ENCODE measurements around the gene PHF8. TPM values are rescaled to one million over a fixed set of nuclear protein-coding genes. Genes with fewer than 3 reads are reported as not detected.
A peak's percentile ranks its signal among the peaks of the same experiment; 100 is the strongest.

Gene PHF8
- 10 to 100 TPM; 28.5 to 53.5 (median 40.0) TPM for total RNA-seq
- polyA plus RNA-seq: 10 to 100 TPM in 1 of 3 donors, 1 to 10 TPM in 2; 4.8 to 10.2 (median 5.6) TPM
- long read RNA-seq, donor 1: 0 reads
- long read RNA-seq, donor 2: 0 reads

- intact Hi-C loops (cut with DNase I; ENCODE audit: low total_unique reads): loop anchor here (10.0 kb wide), 2 partner anchors 140 to 490 kb away; partner anchors contain the start of genes FAM120C and GNL3L
- no peaks in the 10 kb centered on the region for H3K27me3 ChIP-seq (replicated peaks in 1 of 7)
These were observed at the start of gene PHF8 for GRCh38 chrX:54044126-54044876. PHF8 (minus strand) TSS chrX:54044473; CDS start chrX:54042728, 1,745 bp downstream.

GRCh38 chrX:54093571-54093970 is 49.3 kb upstream of the PHF8 start:
- Histone ChIP-seq H3K27ac (no peak overlapping the region), H3K9me3 (no peaks in the 10 kb centered on the region), H3K4me3 (no peak overlapping the region), H3K36me3 (peaks cover 0 to 22% (median 0%) of the 10 kb centered on the region in 6 donors), H3K4me1 (no peaks in the 10 kb centered on the region), H3K27me3 (replicated peaks in 1 of 7) (no peaks in the 10 kb centered on the region)
- intact Hi-C loops (cut with DNase I; ENCODE audit: low total_unique reads): no loop called here
- 77 to 94% (median 88%) methylated on average over 2 of the region's 2 CpGs for WGBS, 5 donors
- no peak for DNase-seq
- no peak for TF ChIP-seq POLR2A (IDR thresholded peaks at IDR 0.05)
- no peak for TF ChIP-seq POLR2AphosphoS5 (IDR thresholded peaks at IDR 0.05)
- TF ChIP-seq CTCF (IDR thresholded peaks at IDR 0.05 in 8 of 11, conservative IDR thresholded peaks at IDR 0.05 in 3 of 11): no peak

More at GRCh38 chrX:54044126-54044876, at the start of gene PHF8:
- 0 to 55% (median 1%) methylated on average over 38 to 65 of the region's 66 CpGs for WGBS, 5 donors
- peak; percentile 98 for DNase-seq
- Histone ChIP-seq H3K4me1 (peaks cover 0 to 23% (median 9%) of the 10 kb centered on the region in 6 donors), H3K36me3 (peaks cover 0 to 27% (median 11%) of the 10 kb centered on the region in 6 donors), H3K9me3 (no peaks in the 10 kb centered on the region), H3K27ac (peak within 1 kb of the TSS; percentile 84 to 98 (median 95)), H3K4me3 (peak within 1 kb of the TSS; percentile 52 to 76 (median 56))
- TF ChIP-seq POLR2A (IDR thresholded peaks at IDR 0.05) (no peak), CTCF (IDR thresholded peaks at IDR 0.05 in 8 of 11, conservative IDR thresholded peaks at IDR 0.05 in 3 of 11) (peak in 2 of 11 experiments; percentile 8 to 18), POLR2AphosphoS5 (IDR thresholded peaks at IDR 0.05) (peak; percentile 78 to 94 (median 93))

- Histone ChIP-seq H3K27me3 (replicated peaks in 1 of 7) (no peaks in the 10 kb centered on the region), H3K4me1 (no peaks in the 10 kb centered on the region), H3K27ac (no peak overlapping the region), H3K4me3 (no peak overlapping the region), H3K9me3 (no peaks in the 10 kb centered on the region), H3K36me3 (peaks cover 0 to 24% (median 0%) of the 10 kb centered on the region in 6 donors)
- DNase-seq: no peak
- intact Hi-C loops (cut with DNase I; ENCODE audit: low total_unique reads): no loop called here
- WGBS, 5 donors: 71 to 95% (median 92%) methylated on average over 1 of the region's 1 CpG
- TF ChIP-seq CTCF (IDR thresholded peaks at IDR 0.05 in 8 of 11, conservative IDR thresholded peaks at IDR 0.05 in 3 of 11): no peak
These were observed 48.9 kb upstream of the PHF8 start for GRCh38 chrX:54093159-54093558.

GRCh38 chrX:54090880-54091279 is 46.6 kb upstream of the PHF8 start:
- Histone ChIP-seq H3K27me3 (replicated peaks in 1 of 7) (no peaks in the 10 kb centered on the region), H3K4me1 (no peaks in the 10 kb centered on the region), H3K4me3 (no peak overlapping the region), H3K36me3 (peaks cover 0 to 32% (median 0%) of the 10 kb centered on the region in 6 donors), H3K9me3 (no peaks in the 10 kb centered on the region), H3K27ac (no peak overlapping the region)
- WGBS, 5 donors: 74 to 96% (median 84%) methylated on average over 2 of the region's 2 CpGs
- no peak for DNase-seq
- intact Hi-C loops (cut with DNase I; ENCODE audit: low total_unique reads): no loop called here
- TF ChIP-seq POLR2AphosphoS5 (IDR thresholded peaks at IDR 0.05): no peak
- no peak for TF ChIP-seq CTCF (IDR thresholded peaks at IDR 0.05 in 8 of 11, conservative IDR thresholded peaks at IDR 0.05 in 3 of 11)
- no peak for TF ChIP-seq POLR2A (IDR thresholded peaks at IDR 0.05)
